HL-60 (cell line): ENCODE results near the gene FAM50B.

Experiments used
- DNase-seq, 2 experiments: peaks; one replicate each; pipeline ENCODE4 v3.0.0-alpha.2; 2010 to 2020; ENCODE audit warnings: low read depth in 1 of 2, low spot score in 1 of 2
- H3K27ac ChIP-seq: fragments of 250-450 bp; sonication (Bioruptor Pico); replicated peaks from 2 replicates; pipeline ENCODE4 v1.5.1; 2020; ENCODE audit warnings: mild to moderate bottlenecking, moderate library complexity
- H3K27me3 ChIP-seq: fragments of 250-450 bp; sonication (Bioruptor Pico); 2 replicates; pipeline ENCODE4 v1.5.1; 2021; ENCODE audit warnings: mild to moderate bottlenecking, moderate library complexity; ENCODE audit not compliant: insufficient read depth, poor library complexity, severe bottlenecking
- H3K4me3 ChIP-seq: replicated peaks from 2 replicates; pipeline ENCODE4 v1.5.1; 2011; ENCODE audit warnings: mild to moderate bottlenecking, control low read depth, low read length; ENCODE audit not compliant: insufficient read depth
- CTCF ChIP-seq: IDR thresholded peaks from one replicate; pipeline ENCODE4 v1.5.1; 2011; ENCODE audit warnings: low read length, control low read depth, inconsistent platforms; ENCODE audit not compliant: insufficient read depth
- GABPA ChIP-seq: IDR thresholded peaks from 2 replicates; pipeline ENCODE4 v1.6.1; 2012; ENCODE audit warnings: low read depth
- POLR2AphosphoS5 ChIP-seq: IDR thresholded peaks from 2 replicates; pipeline ENCODE4 v1.6.1; 2012; ENCODE audit warnings: low read depth
- REST ChIP-seq: IDR thresholded peaks from 2 replicates; pipeline ENCODE4 v1.6.1; 2012; ENCODE audit warnings: low read depth; ENCODE audit not compliant: insufficient replicate concordance
- SPI1 ChIP-seq: IDR thresholded peaks from 2 replicates; pipeline ENCODE4 v1.6.1; 2012; ENCODE audit warnings: low read depth, mild to moderate bottlenecking, borderline replicate concordance

Gene FAM50B

GRCh38 chr6:3878048-3878666 lies 29.0 kb downstream of the FAM50B start:
- TF ChIP-seq POLR2AphosphoS5 (no peak), GABPA (no peak), REST (no peak), CTCF (no peak), SPI1 (no peak)
- DNase-seq = no peak
- H3K27me3 ChIP-seq = peaks cover 2% of the 10 kb centered on the region
- no peak overlapping the region for H3K27ac ChIP-seq
- no peak overlapping the region for H3K4me3 ChIP-seq

DNA sequence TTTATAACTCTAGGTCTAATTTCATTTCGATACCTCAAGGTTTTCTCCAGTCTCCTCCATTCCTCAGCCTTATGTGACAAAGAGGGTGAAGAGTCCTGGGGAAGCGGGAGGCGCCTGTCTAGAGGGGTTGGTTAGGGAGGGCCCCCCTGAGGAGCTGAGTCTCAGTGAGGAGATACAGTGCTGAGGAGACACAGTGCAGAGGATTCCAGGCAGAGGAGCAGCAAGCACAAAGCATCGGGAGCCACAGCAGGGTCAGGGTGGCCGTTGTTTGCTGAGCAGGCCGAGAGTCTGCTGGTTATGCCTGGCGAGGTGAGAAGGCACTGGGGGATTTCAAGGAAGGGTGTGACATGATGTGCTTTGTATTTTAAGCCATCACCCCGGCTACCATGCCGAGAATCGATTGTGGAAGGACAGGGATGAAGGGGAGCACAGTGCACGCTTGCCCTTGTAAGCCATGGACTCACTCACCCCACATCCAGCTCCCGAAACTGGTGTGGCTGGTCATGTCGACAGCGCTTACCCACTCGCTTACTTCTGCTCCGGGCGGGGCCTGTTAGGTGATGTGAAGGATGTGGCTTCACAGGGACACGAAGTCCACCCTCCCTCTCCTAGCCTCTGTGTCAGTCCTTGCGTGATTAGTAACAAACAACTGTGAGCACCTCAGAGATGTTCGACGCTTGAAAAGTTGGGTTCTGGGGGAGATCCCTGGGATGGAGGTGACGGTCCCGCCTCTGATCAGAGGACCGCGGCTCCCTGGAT lies 30.2 kb downstream of the FAM50B start:
- H3K27me3 ChIP-seq = peaks cover 2% of the 10 kb centered on the region
- H3K27ac ChIP-seq = no peak overlapping the region
- no peak for DNase-seq
- no peak for TF ChIP-seq POLR2AphosphoS5
- no peak for TF ChIP-seq REST
- TF ChIP-seq SPI1 = no peak
- no peak for TF ChIP-seq CTCF
- no peak for TF ChIP-seq GABPA
- H3K4me3 ChIP-seq = no peak overlapping the region

- Histone ChIP-seq H3K27me3 (no peaks in the 10 kb centered on the region), H3K4me3 (no peak overlapping the region), H3K27ac (no peak overlapping the region)
- DNase-seq = no peak
- TF ChIP-seq SPI1 (no peak), POLR2AphosphoS5 (no peak), GABPA (no peak)
Measured at GRCh38 chr6:3881711-3882421, 32.7 kb downstream of the FAM50B start.

GRCh38 chr6:3882431-3882830 lies 33.3 kb downstream of the FAM50B start:
- TF ChIP-seq REST (no peak), POLR2AphosphoS5 (no peak), CTCF (no peak)
- no peak for DNase-seq
- H3K4me3 ChIP-seq = no peak overlapping the region
- H3K27me3 ChIP-seq = no peaks in the 10 kb centered on the region
- no peak overlapping the region for H3K27ac ChIP-seq
